ENCODE results near the gene TBX6. TPM values are rescaled to one million over a fixed set of nuclear protein-coding genes. Genes with fewer than 3 reads are reported as not detected.

The TBX6 gene
- total RNA-seq, 1 donor from 2014 or later: 0.17 TPM

DNA sequence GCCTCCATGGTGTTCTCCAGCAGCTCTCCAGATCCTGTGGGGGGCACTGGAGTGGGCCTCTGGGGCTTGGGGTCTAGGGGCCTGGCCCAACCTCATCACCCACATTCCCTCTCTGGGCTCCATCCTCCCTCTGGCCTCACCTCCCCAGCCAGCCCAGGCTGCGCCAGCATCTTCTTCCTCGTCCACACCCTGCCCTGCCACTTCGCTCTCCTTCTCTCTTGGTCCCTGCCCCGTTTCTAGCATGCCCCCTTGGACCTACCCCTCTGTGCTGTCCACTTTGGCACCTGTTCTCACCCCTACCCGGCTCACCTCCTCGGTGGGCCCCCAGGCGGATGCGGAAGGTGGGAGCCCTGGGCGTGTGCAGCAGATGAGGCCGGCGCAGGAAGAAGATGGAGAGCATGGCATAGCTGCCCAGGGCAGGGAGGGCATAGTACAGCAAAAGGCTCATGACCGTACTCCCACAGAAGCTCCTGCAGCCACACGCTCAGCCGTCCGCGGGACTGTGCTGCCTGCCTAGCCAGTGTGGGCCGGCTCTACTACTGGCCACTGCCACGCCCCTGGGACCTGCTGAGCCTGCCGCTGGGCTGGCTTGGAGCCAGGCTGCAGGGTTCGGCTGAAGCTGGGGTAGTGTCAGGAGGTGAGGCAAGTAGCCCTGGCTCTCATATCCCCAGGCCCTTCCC is 21.4 kb upstream of the TBX6 start, which contains the start of gene GDPD3:
Gene GDPD3, minus strand, starts transcription at position 507 of the 680 bp plus-strand sequence. Its CDS starts 59 bp downstream, at position 448.
- DNase-seq: no peak

DNA sequence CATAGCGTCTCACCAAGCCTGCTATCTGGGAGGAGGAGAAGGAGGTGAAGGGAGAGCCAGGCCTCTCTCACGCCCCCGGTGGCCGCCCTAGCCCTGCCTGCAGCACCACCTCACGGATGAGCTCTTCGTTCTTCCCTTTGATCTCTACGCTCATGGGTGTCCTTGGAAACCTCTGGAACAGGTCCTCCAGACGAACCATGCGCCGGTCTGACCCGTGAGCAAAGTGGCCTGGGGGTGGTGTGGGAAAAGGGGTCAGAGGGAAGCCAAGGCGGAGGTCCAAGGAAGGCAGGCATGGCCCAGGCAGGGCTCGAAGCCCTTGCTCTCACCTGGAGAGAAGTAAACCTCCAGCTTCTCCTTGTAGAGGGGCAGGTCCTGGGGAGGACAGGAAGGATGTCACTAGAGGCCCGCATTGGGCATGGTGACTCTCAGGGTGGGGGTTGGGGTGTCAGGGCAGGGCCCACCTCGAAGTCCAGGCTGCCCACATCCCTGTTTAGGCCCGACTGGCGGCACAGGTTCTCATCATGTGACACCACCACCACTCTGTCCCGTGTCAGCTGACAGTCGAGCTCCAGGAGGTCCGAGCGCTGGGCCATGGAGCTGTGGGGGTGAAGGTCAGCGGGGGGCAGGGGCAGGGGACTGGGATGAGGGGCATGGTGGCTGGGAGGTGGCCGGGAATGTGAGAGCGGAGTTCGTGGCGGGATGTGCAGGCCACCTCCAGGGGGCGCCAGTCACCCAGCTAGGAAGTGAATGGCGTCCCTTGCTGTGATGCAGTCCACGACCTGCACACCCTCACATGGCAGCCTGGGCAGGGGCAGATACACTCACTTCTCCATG is 20.7 kb upstream of the TBX6 start:
- peak; percentile 79 for DNase-seq

DNA sequence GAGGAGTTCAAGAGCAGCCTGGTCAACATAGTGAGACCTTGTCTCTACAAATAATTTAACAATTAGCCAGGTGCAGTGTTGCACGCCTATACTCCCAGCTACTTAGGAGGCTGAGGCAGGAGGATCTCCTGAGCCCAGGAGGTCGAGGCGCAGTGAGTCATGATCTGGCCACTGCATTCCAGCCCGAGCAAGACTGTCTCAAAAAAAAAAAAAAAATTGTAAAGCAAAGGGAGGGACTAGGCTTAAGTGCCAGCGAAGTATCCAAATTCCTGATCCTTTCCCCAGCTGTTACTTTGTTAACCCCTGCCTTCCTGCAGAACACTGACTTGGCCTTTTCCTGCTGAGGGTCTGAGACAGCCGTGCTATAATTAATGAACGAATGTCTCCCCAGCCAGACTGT is 18.9 kb upstream of the TBX6 start:
- no peak for DNase-seq

DNA sequence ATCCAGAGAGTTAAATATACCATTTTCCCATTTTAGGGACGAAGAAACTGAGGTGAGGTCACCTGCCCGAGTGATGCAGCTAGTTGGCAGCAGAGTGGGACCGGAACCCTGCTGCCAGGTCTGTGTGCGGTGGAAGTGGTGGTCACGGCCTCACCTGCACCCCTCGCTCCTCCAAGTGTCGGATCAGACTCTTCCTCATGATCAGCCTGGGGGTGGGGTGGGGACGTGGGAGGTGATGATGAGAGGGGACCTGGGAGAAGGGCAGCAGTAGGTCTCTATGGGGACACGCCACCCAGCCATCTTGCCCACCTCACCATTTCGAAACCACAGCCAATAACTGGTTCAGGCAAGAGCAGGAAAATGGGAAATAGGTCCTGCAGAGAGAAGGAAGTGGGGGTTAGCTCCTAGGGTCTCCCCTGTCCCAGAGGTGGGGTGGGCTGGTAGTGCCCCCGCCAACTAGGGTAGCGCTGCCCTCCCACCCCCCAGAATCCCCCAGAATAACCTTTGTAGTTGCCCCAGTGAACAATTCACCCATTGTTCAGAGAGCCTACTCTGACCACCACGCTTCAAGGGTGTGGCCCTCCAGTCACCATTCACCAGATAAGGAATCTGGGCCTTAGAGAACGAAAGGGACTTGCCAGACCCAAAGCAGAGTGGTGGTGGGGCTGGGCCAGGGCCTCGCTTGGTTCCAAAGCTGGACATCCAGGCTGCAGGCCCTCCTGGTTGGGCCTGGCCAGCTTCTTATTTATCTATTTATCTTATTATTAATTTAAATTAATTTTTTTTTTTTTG is 16.5 kb upstream of the TBX6 start:
- no peak for DNase-seq

DNA sequence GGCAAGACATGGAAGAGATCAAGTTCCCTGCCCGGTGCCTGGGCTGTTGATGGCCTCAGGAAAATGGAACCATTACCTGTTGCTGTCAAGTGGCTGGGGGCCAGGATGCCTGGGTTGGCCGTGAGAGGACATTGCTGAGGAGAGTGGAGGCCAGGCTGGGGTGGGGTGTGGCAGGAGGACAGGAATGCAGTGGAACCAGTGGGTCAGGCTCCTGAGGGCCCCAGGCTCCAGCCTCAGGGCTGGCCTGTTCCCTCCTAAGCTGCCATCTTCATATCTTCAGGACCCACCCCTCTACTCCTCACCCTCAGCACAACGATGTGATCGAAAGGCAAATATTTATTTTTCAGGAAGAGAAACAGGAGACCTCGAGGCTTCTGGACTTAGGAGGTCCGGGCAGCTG is 12.8 kb upstream of the TBX6 start:
- no peak for DNase-seq

DNA sequence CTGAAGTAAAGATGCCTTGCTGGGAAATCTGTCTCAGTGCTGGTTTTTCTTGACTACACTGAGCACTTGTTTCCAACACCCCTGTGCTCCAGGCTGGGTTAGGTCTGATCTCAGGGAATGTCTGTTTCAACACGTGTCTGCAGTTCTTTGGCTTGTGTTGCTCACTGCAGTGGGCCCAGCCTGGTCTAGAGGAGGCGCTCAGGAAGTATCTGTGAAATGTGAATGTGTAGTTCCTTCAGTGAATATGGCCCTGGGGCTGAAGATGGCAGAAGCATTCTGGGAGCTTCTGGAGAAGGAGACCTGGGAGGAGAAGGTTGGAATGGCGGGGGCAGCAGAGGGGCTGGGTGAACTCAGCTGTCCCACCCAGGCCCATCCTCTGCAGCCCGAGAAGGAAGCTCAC is 12.4 kb upstream of the TBX6 start:
- no peak for DNase-seq

DNA sequence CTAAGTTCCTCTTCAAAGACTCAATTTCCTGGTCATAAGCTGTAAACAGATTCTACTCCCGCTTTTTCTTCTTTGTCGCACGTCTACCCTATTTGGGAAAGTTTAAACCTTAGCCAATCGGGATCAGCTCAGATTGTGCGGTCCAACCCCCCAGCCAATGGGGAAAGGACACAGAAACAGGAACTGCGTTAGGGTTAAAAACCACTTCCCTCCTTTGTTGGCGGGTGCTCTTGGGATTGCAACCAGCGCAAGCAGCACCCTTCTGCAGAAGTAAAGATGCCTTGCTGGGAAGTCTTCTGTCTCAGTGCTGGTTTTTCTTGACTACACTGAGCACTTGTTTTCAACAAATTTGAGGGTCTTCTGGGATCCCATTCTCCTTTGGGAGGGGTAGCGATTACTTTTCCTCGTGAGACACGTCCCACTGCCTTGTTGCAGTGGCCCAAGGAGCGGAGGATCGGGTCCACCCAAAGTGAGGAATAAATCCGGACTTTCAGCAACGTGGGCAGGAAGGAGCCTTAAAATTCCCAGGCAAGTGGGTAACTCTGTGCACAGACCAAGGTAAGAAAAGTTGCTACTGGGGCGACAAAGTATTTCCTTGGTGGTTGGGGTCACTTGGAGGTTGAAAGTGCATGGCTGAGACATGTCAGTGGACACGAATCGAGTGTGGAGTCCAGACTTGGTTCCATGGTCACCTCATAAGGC is 5.3 kb upstream of the TBX6 start:
- DNase-seq: peak; percentile 15

DNA sequence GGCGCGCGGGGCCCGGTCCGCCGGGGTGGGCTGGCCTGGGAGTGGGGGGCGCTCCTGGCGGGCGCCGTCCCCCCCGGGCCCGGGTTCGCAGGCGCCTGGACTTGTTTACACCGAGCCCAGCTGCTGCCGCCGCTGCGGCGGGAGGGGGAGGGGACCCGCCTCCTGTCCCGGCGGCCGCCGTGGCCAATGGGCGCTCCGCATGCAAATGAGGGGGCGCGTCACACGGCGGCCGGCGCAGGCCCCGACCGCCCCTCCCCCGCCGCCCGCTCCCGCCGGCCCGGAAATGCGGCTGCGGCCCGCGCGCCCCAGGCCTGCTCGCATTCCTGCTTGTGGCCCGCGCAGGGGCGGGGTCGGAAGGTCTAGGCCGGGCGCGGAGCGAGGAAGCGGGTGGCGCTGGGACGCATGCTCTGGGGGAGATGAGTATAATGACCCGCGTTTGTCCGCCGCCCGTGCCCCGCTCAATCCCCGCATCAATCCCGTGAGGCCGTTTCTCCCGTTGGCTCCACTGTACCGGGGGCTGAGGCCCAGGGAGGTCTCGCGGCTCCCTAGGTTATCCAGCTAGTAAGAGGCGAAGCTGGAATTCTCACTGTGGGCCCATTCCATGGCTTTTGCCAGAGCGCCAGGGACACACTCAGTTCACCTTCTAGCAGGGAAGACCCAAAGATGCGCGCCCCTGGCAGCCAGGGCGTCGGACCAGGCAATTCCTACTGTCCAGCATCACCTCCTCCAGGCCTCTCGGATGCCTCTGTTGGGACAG is 4.6 kb upstream of the TBX6 start, which contains the start of gene YPEL3:
Gene YPEL3, minus strand, starts transcription at position 109 of the 757 bp plus-strand sequence. CDS start 731 bp downstream, outside the sequence.
- peak; percentile 93 for DNase-seq

DNA sequence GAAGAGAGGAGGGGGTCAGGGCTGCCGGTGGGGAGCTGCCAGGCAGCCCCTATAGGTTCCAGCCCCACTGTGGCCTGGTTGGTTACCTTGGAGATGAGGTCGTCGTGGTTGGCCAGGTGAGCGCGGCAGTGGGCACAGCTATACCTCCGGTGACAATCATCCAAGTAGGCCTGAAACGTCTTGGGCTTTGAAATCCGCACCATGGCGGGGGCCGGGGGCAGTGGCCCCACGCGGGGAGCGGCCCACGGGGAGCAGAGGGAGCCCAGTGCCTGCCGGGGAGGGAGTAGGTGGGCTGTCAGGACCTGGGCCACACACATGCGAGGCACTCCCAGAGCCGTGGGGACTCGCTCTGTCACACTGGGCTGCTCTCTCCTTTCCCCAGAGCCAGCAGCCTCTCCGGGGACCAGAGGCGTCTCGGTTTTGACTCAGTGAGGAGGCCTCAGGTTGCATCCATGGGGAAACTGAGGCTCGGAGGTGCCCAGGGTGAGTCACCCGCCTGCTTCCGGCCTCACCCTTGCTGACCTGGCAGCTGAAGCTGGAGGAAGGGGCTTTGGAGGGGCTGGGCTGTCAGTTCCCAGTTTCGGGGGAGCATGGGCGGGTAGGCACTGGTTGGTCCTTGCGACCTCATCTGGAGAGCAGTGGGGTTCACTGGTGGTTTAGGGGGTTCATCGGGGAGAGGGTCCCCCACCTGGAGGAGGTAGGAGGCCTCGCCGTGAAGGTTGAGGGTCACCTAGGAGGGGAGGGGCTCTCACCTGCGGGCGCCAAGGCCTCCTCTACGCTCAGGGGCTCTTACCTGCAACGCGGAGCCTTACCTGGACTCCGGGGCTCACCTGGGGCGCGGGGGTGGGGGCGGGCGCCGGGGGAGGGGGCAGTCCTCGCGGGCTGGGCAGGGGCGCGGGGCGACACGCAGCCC is 3.7 kb upstream of the TBX6 start:
- DNase-seq: peak; percentile 28

DNA sequence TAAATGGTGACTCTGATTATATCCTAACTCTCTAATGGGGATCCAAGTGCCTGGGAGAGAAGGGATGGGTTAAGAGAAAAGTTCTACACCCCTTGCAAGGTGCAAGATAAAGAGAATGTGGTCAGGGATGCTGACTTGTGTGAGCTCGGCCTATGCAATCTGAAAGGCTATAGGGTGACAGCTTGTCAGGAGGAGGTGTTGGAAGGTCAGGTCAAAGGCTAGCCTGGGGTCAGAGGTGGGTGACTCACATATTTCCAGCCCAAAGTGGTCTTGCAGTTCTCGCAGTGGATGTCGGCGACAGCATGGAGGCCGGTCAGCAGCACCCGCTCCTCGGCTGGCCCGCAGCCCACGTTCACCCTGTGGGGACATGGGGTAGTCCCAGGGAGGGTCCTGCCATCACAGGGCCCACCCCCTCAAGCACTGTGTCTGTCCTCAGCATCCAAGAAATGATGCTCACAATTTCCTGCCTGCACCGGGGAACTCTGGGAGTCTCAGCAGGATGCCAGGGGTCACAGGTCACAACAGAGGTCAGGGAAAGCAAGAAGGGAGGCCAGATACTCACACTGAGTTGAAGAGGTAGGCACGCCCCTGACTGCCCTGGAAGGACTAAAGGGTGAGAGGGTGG is 2.9 kb upstream of the TBX6 start:
- DNase-seq: no peak

DNA sequence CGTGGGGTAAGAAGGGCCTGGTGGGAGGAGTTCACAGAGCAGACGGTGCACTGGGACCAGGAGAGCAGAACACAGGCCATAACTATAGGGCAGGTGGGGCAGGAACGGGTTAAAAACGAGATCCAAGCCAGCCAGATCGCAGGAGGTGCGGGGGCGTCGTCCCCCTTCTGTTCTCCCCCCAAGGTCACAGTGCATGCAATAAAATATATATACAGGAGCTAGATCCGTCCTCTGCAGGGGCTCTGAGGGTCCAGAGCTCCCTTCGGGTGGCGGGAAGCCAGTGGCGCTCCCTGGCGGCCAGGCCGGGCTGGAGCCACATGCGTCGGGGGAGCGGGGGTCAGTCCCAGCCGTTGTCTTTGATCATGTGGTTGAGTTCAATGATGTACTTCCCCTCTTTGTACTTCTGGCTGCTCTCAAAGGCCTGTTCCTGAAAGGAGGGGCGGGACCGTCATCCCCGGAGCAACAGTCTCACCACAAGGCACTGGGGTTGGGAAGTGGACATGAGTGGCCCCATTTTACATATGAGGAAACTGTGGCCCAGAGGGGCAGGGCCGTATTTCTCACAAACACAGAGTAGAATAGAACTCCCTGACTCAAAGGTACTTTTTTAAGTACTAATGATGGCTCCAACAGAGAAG is 768 bp upstream of the TBX6 start:
- DNase-seq: peak; percentile 98

DNA sequence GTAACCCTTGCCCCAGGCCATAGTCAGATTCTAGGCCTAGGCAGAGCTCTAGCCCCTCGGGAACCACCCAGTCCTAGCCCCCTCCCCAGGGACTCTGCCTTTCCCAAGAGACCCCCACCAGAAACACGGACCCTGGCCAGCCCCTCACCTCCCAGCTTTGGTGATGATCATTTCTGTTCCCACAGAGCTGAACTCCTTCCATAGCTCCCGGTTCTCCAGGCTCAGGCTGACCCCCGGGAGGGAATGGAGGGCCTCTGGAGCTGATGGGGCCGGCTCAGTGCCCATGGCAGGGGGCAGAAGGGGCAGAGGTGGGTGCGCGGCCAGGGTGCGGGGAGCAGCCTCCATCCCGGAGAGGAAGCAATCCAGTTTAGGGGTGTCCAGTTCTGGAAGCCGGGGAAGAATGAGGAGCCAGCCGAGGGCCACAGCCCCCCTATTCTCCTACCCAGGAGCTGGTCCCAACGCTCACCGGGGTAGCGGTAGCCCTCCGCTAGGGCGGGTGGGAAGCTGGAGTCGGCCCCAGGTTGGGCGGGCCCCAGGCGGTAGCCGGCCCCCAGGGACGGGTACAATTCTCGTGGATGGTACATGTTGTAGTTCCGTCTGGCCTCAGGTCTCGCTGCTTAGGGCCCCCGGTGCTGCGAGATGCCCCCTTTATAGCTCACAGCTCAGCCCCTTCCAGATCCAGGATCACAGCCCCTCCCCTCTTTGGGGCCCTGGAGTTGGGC is 953 bp downstream of the TBX6 start:
- DNase-seq: no peak

DNA sequence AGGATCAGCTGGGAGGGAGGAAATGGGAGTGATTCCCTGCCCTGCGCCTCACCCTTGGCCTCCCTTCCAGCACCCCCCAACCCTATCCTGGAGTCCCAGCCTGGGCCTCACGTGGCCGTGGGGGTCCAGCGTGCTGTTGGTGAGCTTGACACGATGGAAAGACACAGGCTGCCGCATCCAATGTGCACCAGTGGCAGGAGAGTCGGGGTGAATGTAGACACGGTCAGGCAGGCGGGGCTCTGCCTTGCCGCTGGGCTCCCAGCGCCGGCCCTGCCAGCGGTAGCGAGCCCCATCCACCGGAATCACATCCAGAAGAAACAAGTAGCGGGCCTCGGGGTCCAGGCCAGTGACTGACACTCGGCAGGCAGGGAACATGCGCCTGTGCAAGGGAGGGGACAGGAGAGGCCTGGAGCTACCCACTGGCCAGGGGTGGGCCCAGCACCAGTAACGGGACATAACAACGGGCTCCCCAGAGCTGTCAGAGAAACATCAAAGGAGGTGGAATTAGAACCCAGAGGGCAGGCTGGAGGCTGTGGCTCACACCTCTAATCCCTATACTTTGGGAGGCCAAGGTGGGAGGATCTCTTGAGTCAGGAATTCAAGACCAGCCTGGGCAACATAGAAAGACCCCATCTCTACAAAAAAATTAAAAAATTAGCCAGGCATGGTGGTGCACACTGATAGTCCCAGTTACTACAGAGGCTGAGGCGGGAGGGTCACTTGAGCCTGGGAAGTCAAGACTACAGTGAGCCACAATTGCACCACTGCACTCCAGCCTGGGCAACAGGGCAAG is 2.7 kb downstream of the TBX6 start:
- no peak for DNase-seq

DNA sequence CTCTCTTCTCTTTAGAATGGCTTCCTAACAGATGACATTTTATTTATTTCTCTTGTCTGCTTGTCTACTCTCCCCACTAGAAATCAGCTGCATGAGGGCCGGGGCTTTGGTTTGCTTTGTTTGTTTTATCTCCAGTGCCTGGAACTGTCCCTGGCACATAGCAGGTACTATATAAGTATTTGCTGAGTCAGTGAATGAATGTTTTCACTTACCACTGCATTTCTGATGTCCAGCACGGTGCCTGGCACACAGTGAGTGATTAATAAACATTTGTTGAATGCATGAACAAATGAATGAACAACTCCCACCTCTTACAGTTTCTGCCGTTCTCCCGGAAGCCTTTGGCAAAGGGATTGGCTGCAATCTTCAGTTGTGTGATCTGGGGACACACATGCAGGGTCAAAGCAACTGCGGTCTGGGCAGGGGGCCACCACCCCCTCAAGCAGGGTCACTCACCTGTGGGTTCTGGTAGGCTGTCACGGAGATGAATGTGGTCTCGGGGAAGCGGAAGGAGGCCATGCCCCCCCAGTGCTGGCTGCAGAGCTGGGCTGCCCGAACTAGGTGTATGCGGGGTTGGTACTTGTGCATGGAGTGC is 3.4 kb downstream of the TBX6 start:
- DNase-seq: no peak

DNA sequence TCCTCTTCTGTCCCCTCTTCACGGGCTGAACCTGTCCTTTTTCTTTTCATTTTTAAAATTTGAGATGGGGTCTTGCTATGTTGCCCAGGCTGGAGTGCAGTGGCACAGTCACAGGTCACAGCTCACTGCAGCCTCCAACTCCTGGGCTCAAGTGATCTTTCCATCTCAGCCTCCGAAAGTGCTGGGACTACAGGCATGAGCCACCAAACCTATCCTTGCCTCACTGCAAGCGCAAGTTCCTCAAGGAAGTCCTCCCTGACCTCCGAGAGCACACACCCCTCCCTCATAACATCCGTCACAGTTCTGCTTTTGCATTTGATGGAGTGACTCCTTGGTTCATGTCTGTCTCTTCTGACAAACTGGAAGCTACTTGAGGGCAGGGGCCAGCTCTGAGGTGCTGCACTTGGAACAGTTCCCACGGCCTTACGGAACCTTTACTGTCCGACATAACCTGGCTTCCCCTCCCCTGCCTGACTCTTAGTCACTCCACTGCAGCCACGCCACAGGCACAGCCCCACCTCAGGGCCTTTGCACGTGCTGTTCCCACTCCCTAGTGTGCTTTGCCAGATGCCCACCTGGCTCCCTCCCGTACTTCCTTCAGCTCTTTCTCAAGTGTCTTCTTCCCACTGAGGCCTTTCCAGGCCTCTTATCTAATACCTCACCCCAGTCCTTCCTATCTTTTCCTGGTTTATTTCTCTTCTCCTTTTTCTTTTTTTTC is 4.4 kb downstream of the TBX6 start:
- no peak for DNase-seq

DNA sequence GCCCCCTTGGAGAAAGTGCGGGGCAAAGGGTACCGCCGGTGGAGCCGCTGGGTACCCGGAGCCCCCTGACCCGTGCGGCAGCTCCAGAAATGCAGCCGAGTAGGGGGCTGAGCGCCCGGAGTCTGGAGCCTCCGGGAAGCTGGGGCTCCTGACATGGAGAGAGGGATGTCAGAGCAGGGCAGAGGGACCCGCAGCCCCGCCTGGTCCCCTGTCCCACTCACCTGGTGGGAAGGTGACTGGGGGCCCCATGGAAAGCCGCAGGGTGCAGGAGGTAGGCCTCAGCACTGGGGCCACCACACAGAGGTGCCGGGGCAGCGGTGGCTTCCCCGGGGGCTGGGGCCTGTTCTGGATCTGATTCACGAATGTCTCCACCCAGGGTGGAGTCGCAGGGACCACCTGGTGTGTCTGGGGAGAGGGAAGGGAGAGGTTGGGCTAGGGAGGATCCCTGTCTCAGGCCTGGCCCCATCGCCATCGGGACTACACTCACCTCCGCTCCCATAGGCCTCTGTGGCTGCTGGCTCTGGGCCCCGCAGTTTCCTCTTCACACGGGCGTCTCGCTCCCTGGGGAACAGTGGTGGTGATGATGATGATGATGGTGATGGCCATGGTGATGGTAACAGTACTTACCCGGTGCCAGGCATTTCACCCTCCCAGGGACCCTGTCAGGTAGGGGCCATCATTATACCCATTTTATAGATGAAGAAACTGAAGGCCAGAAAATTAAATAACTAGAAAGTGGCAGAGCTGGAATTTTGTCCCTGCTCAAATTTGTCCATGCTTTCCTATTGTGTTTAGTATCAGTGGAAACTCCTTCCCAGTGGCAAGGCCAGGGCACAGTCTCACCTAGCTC is 5.2 kb downstream of the TBX6 start:
- DNase-seq: no peak
